Measurements from ENCODE around the gene HS6ST1.

GRCh38 chr2:128309280-128310093, 9.2 kb downstream of the HS6ST1 start:
- TF ChIP-seq CTCF (IDR thresholded peaks at IDR 0.05; ENCODE audit: low read depth, low read length, missing input control) (no peak), RAD21 (IDR thresholded peaks at IDR 0.05) (peak; percentile 49 to 56), TAF1 (conservative IDR thresholded peaks at IDR 0.05) (no peak), FOXA1 (IDR thresholded peaks at IDR 0.05) (peak; percentile 93)
- TF ChIP-seq, protein P1, sequence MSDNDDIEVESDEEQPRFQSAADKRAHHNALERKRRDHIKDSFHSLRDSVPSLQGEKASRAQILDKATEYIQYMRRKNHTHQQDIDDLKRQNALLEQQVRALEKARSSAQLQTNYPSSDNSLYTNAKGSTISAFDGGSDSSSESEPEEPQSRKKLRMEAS (IDR thresholded peaks at IDR 0.05), result peak; percentile 97
- TF ChIP-seq, protein P2, sequence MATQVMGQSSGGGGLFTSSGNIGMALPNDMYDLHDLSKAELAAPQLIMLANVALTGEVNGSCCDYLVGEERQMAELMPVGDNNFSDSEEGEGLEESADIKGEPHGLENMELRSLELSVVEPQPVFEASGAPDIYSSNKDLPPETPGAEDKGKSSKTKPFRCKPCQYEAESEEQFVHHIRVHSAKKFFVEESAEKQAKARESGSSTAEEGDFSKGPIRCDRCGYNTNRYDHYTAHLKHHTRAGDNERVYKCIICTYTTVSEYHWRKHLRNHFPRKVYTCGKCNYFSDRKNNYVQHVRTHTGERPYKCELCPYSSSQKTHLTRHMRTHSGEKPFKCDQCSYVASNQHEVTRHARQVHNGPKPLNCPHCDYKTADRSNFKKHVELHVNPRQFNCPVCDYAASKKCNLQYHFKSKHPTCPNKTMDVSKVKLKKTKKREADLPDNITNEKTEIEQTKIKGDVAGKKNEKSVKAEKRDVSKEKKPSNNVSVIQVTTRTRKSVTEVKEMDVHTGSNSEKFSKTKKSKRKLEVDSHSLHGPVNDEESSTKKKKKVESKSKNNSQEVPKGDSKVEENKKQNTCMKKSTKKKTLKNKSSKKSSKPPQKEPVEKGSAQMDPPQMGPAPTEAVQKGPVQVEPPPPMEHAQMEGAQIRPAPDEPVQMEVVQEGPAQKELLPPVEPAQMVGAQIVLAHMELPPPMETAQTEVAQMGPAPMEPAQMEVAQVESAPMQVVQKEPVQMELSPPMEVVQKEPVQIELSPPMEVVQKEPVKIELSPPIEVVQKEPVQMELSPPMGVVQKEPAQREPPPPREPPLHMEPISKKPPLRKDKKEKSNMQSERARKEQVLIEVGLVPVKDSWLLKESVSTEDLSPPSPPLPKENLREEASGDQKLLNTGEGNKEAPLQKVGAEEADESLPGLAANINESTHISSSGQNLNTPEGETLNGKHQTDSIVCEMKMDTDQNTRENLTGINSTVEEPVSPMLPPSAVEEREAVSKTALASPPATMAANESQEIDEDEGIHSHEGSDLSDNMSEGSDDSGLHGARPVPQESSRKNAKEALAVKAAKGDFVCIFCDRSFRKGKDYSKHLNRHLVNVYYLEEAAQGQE (IDR thresholded peaks at IDR 0.05), result peak; percentile 85
